Activated B cell treated with CpG ODN at 0.5 μM for 24 hours (primary cell): ENCODE measurements around the gene CFI. TPM values are rescaled to one million over a fixed set of nuclear protein-coding genes. Genes with fewer than 3 reads are reported as not detected.

ENCODE experiments used
- ATAC-seq: fragments of 200-7000 bp; cut with Tn5 transposase; one replicate; pipeline ENCODE4 v1.10.0; 2021; ENCODE audit warnings: low read depth, mild to moderate bottlenecking, moderate library complexity
- CTCF ChIA-PET: fragments of 350-600 bp; sonication (Branson Sonifier 250); formaldehyde crosslinking; loops from one replicate; lab custom pipeline; 2021; ENCODE audit warnings: antibody characterized with exemption; lab: Charles Lee
- POLR2A ChIA-PET: fragments of 350-600 bp; sonication (Branson Sonifier 250); formaldehyde crosslinking; loops from one replicate; lab custom pipeline; 2021; ENCODE audit warnings: antibody characterized with exemption; lab: Charles Lee
- DNase-seq: peaks from one replicate; pipeline ENCODE4 v3.0.0; 2022
- H3K27ac Mint-ChIP-seq: one replicate; pipeline ENCODE4 v1.8.0; 2020; ENCODE audit warnings: mixed read lengths
- H3K27me3 Mint-ChIP-seq: one replicate; pipeline ENCODE4 v1.8.0; 2021; ENCODE audit warnings: mixed read lengths
- H3K36me3 Mint-ChIP-seq: one replicate; pipeline ENCODE4 v1.8.0; 2021; ENCODE audit warnings: low read depth, mixed read lengths
- H3K4me1 Mint-ChIP-seq: one replicate; pipeline ENCODE4 v1.8.0; 2021; ENCODE audit warnings: mixed read lengths
- H3K4me3 Mint-ChIP-seq: one replicate; pipeline ENCODE4 v1.8.0; 2020; ENCODE audit warnings: mild to moderate bottlenecking, mixed read lengths
- H3K9me3 Mint-ChIP-seq: one replicate; pipeline ENCODE4 v1.8.0; 2020; ENCODE audit warnings: mixed read lengths
- CTCF ChIP-seq: fragments of 200-600 bp; IDR thresholded peaks from one replicate; pipeline ENCODE4 v1.8.0; 2022; ENCODE audit warnings: antibody characterized with exemption, mild to moderate bottlenecking
- intact Hi-C: fragments of 100-400 bp; cut with micrococcal nuclease; formaldehyde crosslinking; loops from one replicate; pipeline ENCODE4 v1.15.1; 2024
- total RNA-seq: library from RNA; stranded (reverse); gene quantifications from 2 replicates; pipeline ENCODE4 v1.2.3, GENCODE V29; 2022

CFI gene
- total RNA-seq, 1 donor from 2014 or later, result not detected

- Mint-ChIP-seq H3K4me1 (peaks cover 14% of the 10 kb centered on the region), H3K27ac (no peak overlapping the region), H3K9me3 (no peaks in the 10 kb centered on the region), H3K36me3 (peaks cover 15% of the 10 kb centered on the region), H3K4me3 (no peak overlapping the region), H3K27me3 (no peaks in the 10 kb centered on the region)
- DNase-seq (no peak), ATAC-seq (no peak)
- ChIA-PET POLR2A (no interaction called here), CTCF (no interaction called here)
- no peak for TF ChIP-seq CTCF
- intact Hi-C loops, result no loop called here
Observed at GRCh38 chr4:109698656-109699055, 103.1 kb downstream of the CFI start.

GRCh38 chr4:109691411-109691920 lies 110.3 kb downstream of the CFI start:
- intact Hi-C loops, result no loop called here
- Mint-ChIP-seq H3K4me1 (peaks cover 16% of the 10 kb centered on the region), H3K9me3 (no peaks in the 10 kb centered on the region), H3K36me3 (peaks cover 50% of the 10 kb centered on the region), H3K27me3 (no peaks in the 10 kb centered on the region), H3K27ac (no peak overlapping the region), H3K4me3 (no peak overlapping the region)
- TF ChIP-seq CTCF, result no peak
- DNase-seq (no peak), ATAC-seq (no peak)
- CTCF ChIA-PET, result no interaction called here
- POLR2A ChIA-PET, result no interaction called here

Other genes starting within 250 kb of the CFI start
- gene MCUB, start 241.8 kb downstream of the CFI start, total RNA-seq, result 28.9 and 34.4 TPM in 2 replicates
- gene CASP6, start 98.6 kb downstream of the CFI start, total RNA-seq, result 5.6 and 7.0 TPM in 2 replicates
- gene PLA2G12A, start 71.9 kb downstream of the CFI start, total RNA-seq, result 6.7 and 9.6 TPM in 2 replicates
- gene GAR1, start 13.8 kb upstream of the CFI start, total RNA-seq, result 21.0 and 23.1 TPM in 2 replicates
- 0.59 TPM in 1 of 2 replicates, not detected in the other for gene RRH, start 26.0 kb upstream of the CFI start, total RNA-seq
- gene LRIT3, start 46.1 kb upstream of the CFI start, total RNA-seq, result 0.22 and 0.24 TPM in 2 replicates
- gene EGF, start 110.9 kb upstream of the CFI start, total RNA-seq, result not detected in 2 replicates